Fibroblast of lung (primary cell): Measurements from ENCODE around the gene AGBL1. TPM values are rescaled to one million over a fixed set of nuclear protein-coding genes. Genes with fewer than 3 reads are reported as not detected.

Experiments used
- DNase-seq, 2 donors: peaks; one replicate each; pipeline versions ENCODE4 v3.0.0 to v3.0.0-alpha.2; 2010; ENCODE audit warnings: low read depth in 2 of 2
- H2AFZ ChIP-seq: 2 replicates; pipeline ENCODE4 v1.5.1; 2012; ENCODE audit warnings: low read length, control low read depth, inconsistent platforms
- H3K27ac ChIP-seq: 2 replicates; pipeline ENCODE4 v1.5.1; 2011; ENCODE audit warnings: low read length, control low read depth; ENCODE audit not compliant: insufficient read depth
- H3K27me3 ChIP-seq: 2 replicates; pipeline ENCODE4 v1.5.1; 2011; ENCODE audit warnings: mild to moderate bottlenecking, low read length; ENCODE audit not compliant: control insufficient read depth, insufficient read depth
- H3K36me3 ChIP-seq: 2 replicates; pipeline ENCODE4 v1.5.1; 2011; ENCODE audit warnings: low read length; ENCODE audit not compliant: control insufficient read depth, insufficient read depth
- H3K4me1 ChIP-seq: 2 replicates; pipeline ENCODE4 v1.5.1; 2011; ENCODE audit warnings: low read length; ENCODE audit not compliant: control insufficient read depth, insufficient read depth; ENCODE audit errors: extremely low read depth
- H3K4me2 ChIP-seq: 2 replicates; pipeline ENCODE4 v1.5.1; 2011; ENCODE audit warnings: low read length, control low read depth; ENCODE audit not compliant: insufficient read depth; ENCODE audit errors: extremely low read depth
- H3K4me3 ChIP-seq, 4 experiments: fragments of 200-600 bp in 1 of 4; sonication (generic) in 1 of 4; replicated peaks in 1 of 4; 2 replicates each; pipeline ENCODE4 v1.5.1; 2011 to 2016; ENCODE audit warnings: low read length in 4 of 4, low read depth in 3 of 4, mild to moderate bottlenecking in 3 of 4, control low read depth in 2 of 4, inconsistent platforms in 1 of 4, mixed read lengths in 1 of 4; ENCODE audit not compliant: insufficient read depth in 1 of 4; ENCODE audit errors: control extremely low read depth in 1 of 4
- H3K79me2 ChIP-seq: 2 replicates; pipeline ENCODE4 v1.5.1; 2012; ENCODE audit warnings: mild to moderate bottlenecking, low read length, inconsistent platforms; ENCODE audit not compliant: control insufficient read depth, insufficient read depth
- H3K9ac ChIP-seq: 2 replicates; pipeline ENCODE4 v1.5.1; 2011; ENCODE audit warnings: mild to moderate bottlenecking, low read length, control low read depth; ENCODE audit not compliant: insufficient read depth
- H3K9me3 ChIP-seq: 2 replicates; pipeline ENCODE4 v1.5.1; 2012; ENCODE audit warnings: low read depth, low read length; ENCODE audit not compliant: control insufficient read depth, insufficient read depth
- H4K20me1 ChIP-seq: 2 replicates; pipeline ENCODE4 v1.5.1; 2011; ENCODE audit warnings: low read length; ENCODE audit not compliant: control insufficient read depth, insufficient read depth; ENCODE audit errors: extremely low read depth
- CTCF ChIP-seq, 2 donors: IDR thresholded peaks in 1 of 2; conservative IDR thresholded peaks in 1 of 2; 1 replicate in 1 of 2; 2 replicates in 1 of 2; pipeline ENCODE4 v1.5.1; 2011 to 2012; ENCODE audit warnings: low read length in 2 of 2, control low read depth in 1 of 2, inconsistent platforms in 1 of 2, low read depth in 1 of 2, mild to moderate bottlenecking in 1 of 2
- EZH2 ChIP-seq: IDR thresholded peaks from 2 replicates; pipeline ENCODE4 v1.5.1; 2012; ENCODE audit warnings: low read length, control low read depth, mild to moderate bottlenecking; ENCODE audit errors: missing control alignments
- polyA plus RNA-seq, 2 donors: library from polyadenylated mRNA; depleted of rRNA in 1 of 2; stranded (reverse) in 1 of 2; unstranded in 1 of 2; fragments of >200 nt; gene quantifications; 2 replicates each; pipeline ENCODE4 v1.2.1, GENCODE V29; 2011 to 2012; ENCODE audit warnings: missing spikeins in 1 of 2
- total RNA-seq: library from RNA; depleted of rRNA; stranded (reverse); fragments of >200 nt; gene quantifications from 2 replicates; pipeline ENCODE4 v1.2.1, GENCODE V29; 2014

AGBL1 gene
- total and polyA plus RNA-seq, 2 donors (not counting 1 experiment from before 2014, with no cell fraction given) = not detected

- H3K79me2 ChIP-seq = no peaks in the 10 kb centered on the region
- H3K4me2 ChIP-seq = no peak overlapping the region
- H3K4me1 ChIP-seq = no peaks in the 10 kb centered on the region
- H2AFZ ChIP-seq = no peak overlapping the region
- H3K27me3 ChIP-seq = no peaks in the 10 kb centered on the region
- no peak overlapping the region for H3K4me3 ChIP-seq
- H3K36me3 ChIP-seq = no peaks in the 10 kb centered on the region
- no peaks in the 10 kb centered on the region for H4K20me1 ChIP-seq
- no peaks in the 10 kb centered on the region for H3K9me3 ChIP-seq
- H3K27ac ChIP-seq = no peak overlapping the region
- DNase-seq = no peak
- no peak for TF ChIP-seq EZH2
- no peak for TF ChIP-seq CTCF (conservative IDR thresholded peaks at IDR 0.05 in 1 of 2, IDR thresholded peaks at IDR 0.05 in 1 of 2; ENCODE audit: low read depth in 1 of 2, low read length in 2 of 2)
- H3K9ac ChIP-seq = no peak overlapping the region
Measured at GRCh38 chr15:86042226-86042625, 37.4 kb upstream of the AGBL1 start.

GRCh38 chr15:86044981-86045380, 34.7 kb upstream of the AGBL1 start:
- no peaks in the 10 kb centered on the region for H3K36me3 ChIP-seq
- H3K9ac ChIP-seq = no peak overlapping the region
- H3K4me2 ChIP-seq = no peak overlapping the region
- H3K4me1 ChIP-seq = no peaks in the 10 kb centered on the region
- no peak overlapping the region for H3K27ac ChIP-seq
- no peak for DNase-seq
- no peaks in the 10 kb centered on the region for H3K27me3 ChIP-seq
- no peak overlapping the region for H3K4me3 ChIP-seq
- no peaks in the 10 kb centered on the region for H3K9me3 ChIP-seq
- TF ChIP-seq EZH2 (no peak), CTCF (conservative IDR thresholded peaks at IDR 0.05 in 1 of 2, IDR thresholded peaks at IDR 0.05 in 1 of 2; ENCODE audit: low read depth in 1 of 2, low read length in 2 of 2) (no peak)
- no peaks in the 10 kb centered on the region for H3K79me2 ChIP-seq
- H4K20me1 ChIP-seq = no peaks in the 10 kb centered on the region
- H2AFZ ChIP-seq = no peak overlapping the region

GRCh38 chr15:86054338-86054737, 25.3 kb upstream of the AGBL1 start:
- Histone ChIP-seq H3K4me2 (no peak overlapping the region), H3K27ac (no peak overlapping the region), H3K36me3 (no peaks in the 10 kb centered on the region), H3K9ac (no peak overlapping the region), H3K4me3 (no peak overlapping the region), H4K20me1 (no peaks in the 10 kb centered on the region), H3K79me2 (no peaks in the 10 kb centered on the region), H3K27me3 (no peaks in the 10 kb centered on the region), H3K9me3 (no peaks in the 10 kb centered on the region), H2AFZ (no peak overlapping the region), H3K4me1 (no peaks in the 10 kb centered on the region)
- no peak for DNase-seq
- TF ChIP-seq CTCF (conservative IDR thresholded peaks at IDR 0.05 in 1 of 2, IDR thresholded peaks at IDR 0.05 in 1 of 2; ENCODE audit: low read depth in 1 of 2, low read length in 2 of 2) = no peak
